Omental fat pad (tissue), 4 donors: ENCODE results near the gene ZDHHC14. TPM values are rescaled to one million over a fixed set of nuclear protein-coding genes. Genes with fewer than 3 reads are reported as not detected.

Experiments
- ATAC-seq: fragments of 150-250 bp; one replicate; pipeline ENCODE4 v1.9.1; 2016; ENCODE audit warnings: mild to moderate bottlenecking, moderate library complexity; ENCODE audit not compliant: low FRiP score
- DNase-seq: peaks from one replicate; pipeline ENCODE4 v3.0.0-alpha.2; 2019; ENCODE audit warnings: low spot score
- CTCF ChIP-seq, 3 donors: fragments of 450-650 bp; IDR thresholded peaks; one replicate each; pipeline ENCODE4 v1.5.1; 2016 to 2017; ENCODE audit warnings: antibody characterized with exemption in 3 of 3, mild to moderate bottlenecking in 3 of 3, moderate library complexity in 2 of 3
- total RNA-seq, 4 donors: library from RNA; depleted of rRNA; stranded (reverse); fragments of >200 nt; gene quantifications; one replicate each; pipeline ENCODE4 v1.1.0, GENCODE V29; 2016

The ZDHHC14 gene
- total RNA-seq, 4 donors from 2014 or later: 5.6 to 13.7 (median 6.9) TPM

DNA sequence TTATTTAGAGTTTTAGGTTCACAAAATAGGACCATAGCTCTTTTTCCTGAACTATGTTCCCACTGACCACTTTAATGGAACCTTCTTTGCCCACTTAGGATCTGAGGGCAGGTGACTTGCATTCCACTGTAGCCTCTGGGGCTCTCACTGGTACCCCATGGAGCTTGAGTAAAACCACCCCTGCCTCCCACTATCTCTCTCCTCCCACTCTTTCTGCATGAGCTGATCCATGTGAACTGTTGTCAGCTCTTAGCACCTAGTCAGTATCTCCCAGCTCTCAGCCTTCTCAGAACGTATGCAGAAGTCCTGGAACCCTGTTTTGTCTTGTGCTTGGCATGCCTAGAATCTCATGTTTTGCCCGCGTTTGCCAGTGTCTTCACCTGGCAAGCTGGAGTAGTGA lies 241.4 kb downstream of the ZDHHC14 start:
- ATAC-seq (no peak), DNase-seq (no peak)
- no peak for TF ChIP-seq CTCF (IDR thresholded peaks at IDR 0.05)

DNA sequence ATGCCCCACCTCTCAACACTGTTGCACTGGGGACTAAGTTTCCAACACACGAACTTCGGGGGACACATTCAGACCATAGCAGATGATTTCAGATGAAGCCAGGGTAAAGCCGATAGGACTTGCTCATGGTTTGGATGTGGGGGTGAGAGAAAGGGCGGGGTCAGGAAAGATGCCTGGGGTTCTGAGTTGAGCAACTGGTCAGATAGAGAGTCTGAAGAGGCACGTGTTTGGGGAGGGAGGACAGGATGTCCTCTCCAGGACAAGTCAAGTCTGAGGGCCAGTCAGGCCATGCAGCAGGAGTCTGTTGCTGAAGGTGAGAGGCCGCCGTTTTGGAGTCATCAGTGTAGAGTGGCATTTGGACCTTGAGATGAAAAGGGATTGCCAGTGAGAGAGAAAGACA lies 244.1 kb downstream of the ZDHHC14 start:
- DNase-seq: no peak

DNA sequence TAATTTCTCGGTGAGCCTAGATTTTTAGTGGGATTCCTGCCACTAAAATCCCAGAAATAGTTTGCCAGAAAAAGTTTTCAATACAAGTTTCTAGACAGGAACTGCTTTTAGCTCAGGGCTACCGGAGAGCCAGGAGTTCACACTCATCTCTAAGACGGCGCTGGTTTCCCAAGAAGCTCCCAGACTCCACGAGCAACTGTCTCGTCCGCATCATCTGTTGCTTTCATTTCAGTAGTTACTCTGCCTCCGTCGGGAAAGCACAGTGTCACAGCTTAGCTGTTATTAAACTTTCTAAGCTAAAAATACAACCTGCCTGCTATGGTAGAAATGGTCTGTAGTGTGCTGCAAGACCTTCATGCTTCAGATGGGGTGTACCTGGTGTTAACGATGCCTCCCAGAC lies 244.8 kb downstream of the ZDHHC14 start:
- no peak for TF ChIP-seq CTCF (IDR thresholded peaks at IDR 0.05)
- ATAC-seq (no peak), DNase-seq (no peak)

More for the DNA sequence above, 244.1 kb downstream of the ZDHHC14 start:
- TF ChIP-seq CTCF (IDR thresholded peaks at IDR 0.05): no peak
- no peak for ATAC-seq

DNA sequence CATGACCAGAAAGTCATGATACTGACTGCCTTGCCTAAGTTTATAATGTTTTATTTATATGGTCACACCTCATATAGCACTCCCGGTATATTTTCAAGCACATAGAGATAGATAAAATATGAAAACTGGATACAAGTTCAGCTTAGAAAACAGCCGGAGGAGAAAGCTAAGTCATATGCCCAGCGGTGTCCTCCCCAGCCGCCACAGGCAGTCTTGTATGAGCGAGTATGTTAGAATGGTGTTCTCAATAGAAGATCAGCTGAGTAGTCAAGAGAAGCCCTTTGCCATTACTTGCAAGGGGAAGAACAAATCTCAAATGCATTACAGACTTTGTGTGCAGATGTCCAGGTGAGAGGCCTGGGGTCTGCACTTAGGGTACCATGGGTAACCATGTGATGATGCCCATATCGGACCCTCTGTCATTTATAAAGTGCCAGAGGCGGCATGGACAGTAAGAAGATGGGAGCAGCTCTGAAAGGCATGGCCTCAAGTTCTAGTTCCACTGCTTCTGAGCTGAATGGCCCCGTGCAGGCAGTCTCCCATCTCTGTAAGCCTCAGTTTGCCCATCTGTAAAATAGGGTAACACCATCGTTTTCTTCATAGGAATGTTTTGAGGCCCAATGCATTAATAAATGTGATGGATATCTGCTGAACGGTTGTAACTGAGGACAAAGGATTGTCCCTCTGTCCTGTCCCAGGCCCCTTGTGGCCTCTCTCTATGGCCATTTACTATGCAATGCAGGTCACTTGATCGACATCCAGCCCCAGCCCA lies 246.4 kb downstream of the ZDHHC14 start:
- TF ChIP-seq CTCF (IDR thresholded peaks at IDR 0.05): no peak
- DNase-seq: no peak
- ATAC-seq: no peak

- no peak for TF ChIP-seq CTCF (IDR thresholded peaks at IDR 0.05)
- ATAC-seq (no peak), DNase-seq (no peak)
These were observed 247.5 kb downstream of the ZDHHC14 start for GRCh38 chr6:157628463-157628862.

DNA sequence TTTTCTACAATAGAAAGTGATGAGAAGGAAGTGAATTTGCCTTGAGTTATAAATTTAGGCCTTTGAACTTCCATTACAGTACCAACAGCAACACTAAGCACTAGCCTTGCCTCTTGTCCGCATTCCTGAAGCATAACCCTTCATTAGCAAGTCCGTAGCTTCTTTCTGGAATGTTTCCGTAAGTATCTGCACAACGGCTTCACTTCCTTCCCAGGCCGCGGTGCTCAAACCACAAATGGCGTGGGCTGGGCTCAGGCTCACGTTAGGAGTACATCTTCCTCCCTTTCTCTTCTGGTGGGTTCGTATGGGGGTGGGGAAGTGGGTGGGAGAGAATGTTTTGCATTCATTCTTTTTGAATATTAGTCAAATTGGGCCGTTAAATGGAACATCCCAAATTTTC lies 248.2 kb downstream of the ZDHHC14 start:
- ATAC-seq (no peak), DNase-seq (no peak)
- TF ChIP-seq CTCF (IDR thresholded peaks at IDR 0.05): no peak

DNA sequence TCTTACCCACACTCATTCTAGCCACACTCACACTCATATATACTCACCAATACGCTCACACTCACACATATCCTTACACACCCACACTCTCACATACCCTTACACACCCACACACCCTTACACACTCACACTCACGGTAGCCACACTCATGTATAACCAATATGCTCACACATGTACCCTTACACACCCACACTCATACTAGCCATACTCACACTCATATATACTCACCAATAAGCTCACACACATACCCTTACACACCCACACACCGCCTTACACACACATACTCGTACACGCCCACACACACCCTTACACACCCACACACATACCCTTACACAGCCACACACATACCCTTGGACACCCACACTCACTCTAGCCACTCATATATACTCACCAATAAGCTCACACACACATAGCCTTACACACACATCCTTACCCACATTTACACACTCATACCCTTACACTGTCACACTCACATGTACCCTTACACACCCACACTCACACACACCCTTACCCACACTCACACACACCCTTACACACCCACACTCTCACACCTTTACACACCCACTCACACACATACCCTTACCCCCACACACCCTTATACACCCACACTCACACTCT lies 249.6 kb downstream of the ZDHHC14 start:
- DNase-seq (no peak), ATAC-seq (no peak)
- no peak for TF ChIP-seq CTCF (IDR thresholded peaks at IDR 0.05)
